HCT116 (cell line): Measurements from ENCODE around the gene SUN2. TPM values are rescaled to one million over a fixed set of nuclear protein-coding genes. Genes with fewer than 3 reads are reported as not detected.

Experiments used
- ATAC-seq: fragments of 200-7000 bp; cut with Tn5 transposase; 2 replicates; pipeline ENCODE4 v1.9.1; 2020; ENCODE audit warnings: mild to moderate bottlenecking, moderate library complexity
- BruUV-seq: library from RNA; stranded (reverse); fragments of 400-500 nt; replicated peaks from 2 replicates; lab custom pipeline; 2021; lab: Mats Ljungman, UMichigan
- CTCF ChIA-PET: fragments of 300-600 bp; sonication (Branson Sonifier 250); formaldehyde crosslinking; loops from one replicate; lab custom pipeline; 2021; ENCODE audit warnings: antibody characterized with exemption; lab: Charles Lee
- POLR2A ChIA-PET: fragments of 300-600, 350-600 bp; sonication (Branson Sonifier 250); formaldehyde crosslinking; loops from one replicate; lab custom pipeline; 2021; ENCODE audit warnings: antibody characterized with exemption; lab: Charles Lee
- RAD21 ChIA-PET, 2 experiments: fragments of 300-600 bp; sonication (Branson Sonifier 250); formaldehyde crosslinking; loops; one replicate each; lab custom pipeline; 2023; ENCODE audit warnings: low total read pairs in 2 of 2; ENCODE audit not compliant: uncharacterized antibody in 2 of 2, unreplicated experiment in 2 of 2, low non-redundant PET in 1 of 2; lab: Charles Lee
- DNase-seq: peaks from one replicate; pipeline ENCODE4 v3.0.0-alpha.2; 2010; ENCODE audit warnings: low read depth, low spot score
- H2AFZ ChIP-seq: fragments of 200-600 bp; shearing (Covaris generic), sonication (generic); 2 replicates; pipeline ENCODE4 v1.6.1; 2017; ENCODE audit warnings: low read depth, mixed run types, mixed read lengths, antibody characterized with exemption, low read length; ENCODE audit not compliant: poor library complexity, severe bottlenecking
- H3K27ac ChIP-seq: 2 replicates; pipeline ENCODE4 v1.5.1; 2012; ENCODE audit warnings: low read depth, low read length
- H3K27me3 ChIP-seq: fragments of 200-600 bp; sonication (generic); 2 replicates; pipeline ENCODE4 v1.6.1; 2016; ENCODE audit warnings: mixed run types, low read length, mixed read lengths; ENCODE audit not compliant: insufficient read depth
- H3K36me3 ChIP-seq, 2 experiments: fragments of 200-500 bp in 1 of 2; fragments of 200-600 bp in 1 of 2; sonication (Bioruptor generic) in 1 of 2; sonication (generic) in 1 of 2; 2 replicates each; pipeline versions ENCODE4 v1.5.1 to v1.6.1; 2014 to 2016; ENCODE audit warnings: low read length in 2 of 2, inconsistent platforms in 1 of 2, mixed read lengths in 1 of 2, mixed run types in 1 of 2; ENCODE audit not compliant: insufficient read depth in 2 of 2, control insufficient read depth in 1 of 2
- H3K4me1 ChIP-seq, 2 experiments: fragments of 200-600 bp in 1 of 2; sonication (generic) in 1 of 2; 2 replicates each; pipeline versions ENCODE4 v1.5.1 to v1.6.1; 2012 to 2017; ENCODE audit warnings: low read length in 2 of 2, inconsistent platforms in 1 of 2, mild to moderate bottlenecking in 1 of 2, mixed read lengths in 1 of 2, mixed run types in 1 of 2, moderate library complexity in 1 of 2; ENCODE audit not compliant: insufficient read depth in 2 of 2, control insufficient read depth in 1 of 2
- H3K4me2 ChIP-seq: fragments of 200-600 bp; sonication (generic); 2 replicates; pipeline ENCODE4 v1.6.1; 2017; ENCODE audit warnings: mixed run types, low read length, mixed read lengths
- H3K4me3 ChIP-seq, 2 experiments: fragments of 200-600 bp in 1 of 2; sonication (generic) in 1 of 2; replicated peaks in 1 of 2; 2 replicates each; pipeline ENCODE4 v1.5.1; 2011 to 2016; ENCODE audit warnings: low read length in 2 of 2, control low read depth in 1 of 2, low read depth in 1 of 2, mild to moderate bottlenecking in 1 of 2, mixed read lengths in 1 of 2, mixed run types in 1 of 2
- H3K79me2 ChIP-seq: fragments of 200-600 bp; sonication (generic); 2 replicates; pipeline ENCODE4 v1.6.1; 2017; ENCODE audit warnings: mild to moderate bottlenecking, mixed run types, low read length, moderate library complexity, mixed read lengths; ENCODE audit not compliant: insufficient read depth
- H3K9ac ChIP-seq: fragments of 200-600 bp; sonication (generic); 2 replicates; pipeline ENCODE4 v1.6.1; 2016; ENCODE audit warnings: low read length, mixed read lengths
- H3K9me2 ChIP-seq: fragments of 200-600 bp; sonication (generic), shearing (Covaris generic); 2 replicates; pipeline ENCODE4 v1.6.1; 2017; ENCODE audit warnings: mixed run types, mild to moderate bottlenecking, moderate library complexity; ENCODE audit not compliant: insufficient read depth
- H3K9me3 ChIP-seq, 2 experiments: fragments of 200-500 bp in 1 of 2; fragments of 200-600 bp in 1 of 2; sonication (Bioruptor generic) in 1 of 2; sonication (generic) in 1 of 2; 2 replicates each; pipeline ENCODE4 v1.6.1; 2014 to 2017; ENCODE audit warnings: low read length in 2 of 2, mixed read lengths in 2 of 2, inconsistent platforms in 1 of 2, low read depth in 1 of 2, mild to moderate bottlenecking in 1 of 2, mixed run types in 1 of 2, moderate library complexity in 1 of 2; ENCODE audit not compliant: control insufficient read depth in 1 of 2, insufficient read depth in 1 of 2
- H4K20me1 ChIP-seq: fragments of 200-600 bp; sonication (generic), shearing (Covaris generic); 2 replicates; pipeline ENCODE4 v1.6.1; 2017; ENCODE audit warnings: mixed run types, mild to moderate bottlenecking, moderate library complexity; ENCODE audit not compliant: insufficient read depth
- ATF3 ChIP-seq: IDR thresholded peaks from 2 replicates; pipeline ENCODE4 v1.6.1; 2012
- CEBPB ChIP-seq: IDR thresholded peaks from 2 replicates; pipeline ENCODE4 v1.6.1; 2012; ENCODE audit warnings: low read depth
- CTCF ChIP-seq, 3 experiments: fragments of 200-600 bp in 1 of 3; sonication (generic) in 1 of 3; IDR thresholded peaks in 2 of 3; conservative IDR thresholded peaks in 1 of 3; 2 replicates each; pipeline ENCODE4 v1.5.1; 2012 to 2017; ENCODE audit warnings: low read depth in 2 of 3, low read length in 2 of 3, antibody characterized with exemption in 1 of 3, borderline replicate concordance in 1 of 3, control low read depth in 1 of 3, mild to moderate bottlenecking in 1 of 3, mixed read lengths in 1 of 3, mixed run types in 1 of 3, moderate library complexity in 1 of 3; ENCODE audit not compliant: insufficient read depth in 1 of 3
- ELF1 ChIP-seq: IDR thresholded peaks from 2 replicates; pipeline ENCODE4 v1.6.1; 2012; ENCODE audit warnings: low read depth, borderline replicate concordance
- EZH2phosphoT487 ChIP-seq: fragments of 200-600 bp; IDR thresholded peaks from 2 replicates; pipeline ENCODE4 v1.6.1; 2018; ENCODE audit warnings: antibody characterized with exemption, borderline replicate concordance
- FOSL1 ChIP-seq: IDR thresholded peaks from 2 replicates; pipeline ENCODE4 v1.6.1; 2012; ENCODE audit warnings: low read depth
- JUND ChIP-seq: IDR thresholded peaks from 2 replicates; pipeline ENCODE4 v1.6.1; 2012
- MAX ChIP-seq: IDR thresholded peaks from 2 replicates; pipeline ENCODE4 v1.6.1; 2012
- POLR2A ChIP-seq: IDR thresholded peaks from 2 replicates; pipeline ENCODE4 v1.7.0; 2011; ENCODE audit warnings: borderline replicate concordance; ENCODE audit not compliant: insufficient read depth, insufficient read length; ENCODE audit errors: extremely low read depth
- POLR2AphosphoS5 ChIP-seq: IDR thresholded peaks from 2 replicates; pipeline ENCODE4 v1.6.1; 2011; ENCODE audit warnings: mild to moderate bottlenecking, low read depth, low read length, moderate library complexity
- REST ChIP-seq: IDR thresholded peaks from 2 replicates; pipeline ENCODE4 v1.6.1; 2012; ENCODE audit warnings: low read depth
- SP1 ChIP-seq: IDR thresholded peaks from 2 replicates; pipeline ENCODE4 v1.6.1; 2012; ENCODE audit warnings: low read depth
- ZFX ChIP-seq: fragments of 450-650 bp; IDR thresholded peaks from 2 replicates; pipeline ENCODE4 v1.6.1; 2017
- intact Hi-C: fragments of 100-400 bp; cut with micrococcal nuclease; formaldehyde crosslinking; loops from 2 replicates; pipeline ENCODE4 v1.10.0; 2022
- total RNA-seq: library from RNA; stranded (reverse); gene quantifications from one replicate; pipeline ENCODE4 v1.2.1, GENCODE V29; 2021; ENCODE audit not compliant: unreplicated experiment

The SUN2 gene
- total RNA-seq, 1 experiment from 2014 or later = 71.6 TPM

GRCh38 chr22:38783095-38783615 lies 27.4 kb upstream of the SUN2 start:
- no peaks in the 10 kb centered on the region for H3K9me2 ChIP-seq
- H3K27me3 ChIP-seq = no peaks in the 10 kb centered on the region
- TF ChIP-seq JUND = no peak
- TF ChIP-seq POLR2AphosphoS5 = no peak
- TF ChIP-seq FOSL1 = no peak
- TF ChIP-seq CEBPB = no peak
- TF ChIP-seq EZH2phosphoT487 = no peak
- no peak for TF ChIP-seq ZFX
- no peak for TF ChIP-seq ELF1
- no peak for TF ChIP-seq CTCF (IDR thresholded peaks at IDR 0.05 in 2 of 3, conservative IDR thresholded peaks at IDR 0.05 in 1 of 3; ENCODE audit: borderline replicate concordance in 1 of 3, insufficient read depth in 1 of 3, low read depth in 2 of 3, low read length in 2 of 3)
- TF ChIP-seq ATF3 = no peak
- TF ChIP-seq POLR2A = no peak
- no peak for TF ChIP-seq REST
- no peak for TF ChIP-seq MAX
- TF ChIP-seq SP1 = no peak
- CTCF ChIA-PET = interaction anchor here (1.2 kb wide), 1 partner anchor 14 kb away, joined by 3 read pairs; no protein-coding TSS in a partner anchor
- H3K9ac ChIP-seq = no peak overlapping the region
- no peak overlapping the region for H2AFZ ChIP-seq
- no peaks in the 10 kb centered on the region for H3K79me2 ChIP-seq
- no peak overlapping the region for H3K27ac ChIP-seq
- H3K4me2 ChIP-seq = no peak overlapping the region
- no peaks in the 10 kb centered on the region for H3K36me3 ChIP-seq
- RAD21 ChIA-PET = no interaction called here
- POLR2A ChIA-PET = no interaction called here
- BruUV-seq = no TSS peak
- H4K20me1 ChIP-seq = no peaks in the 10 kb centered on the region
- DNase-seq (no peak), ATAC-seq (no peak)
- H3K9me3 ChIP-seq = no peaks in the 10 kb centered on the region
- H3K4me1 ChIP-seq = peaks cover 0 to 2% of the 10 kb centered on the region in 2 experiments; a peak in 3 of 4 replicates
- H3K4me3 ChIP-seq = no peak overlapping the region
- intact Hi-C loops = no loop called here
